Measurements from ENCODE around the gene B3GNT2. TPM values are rescaled to one million over a fixed set of nuclear protein-coding genes. Genes with fewer than 3 reads are reported as not detected.

B3GNT2 gene
- total RNA-seq, 1 donor from 2014 or later, result 31.9 TPM

- no peak for DNase-seq (ENCODE audit: low spot score)
Observed at GRCh38 chr2:62204998-62205496, 9.1 kb downstream of the B3GNT2 start.

GRCh38 chr2:62205554-62205953, 9.6 kb downstream of the B3GNT2 start:
- no peak for DNase-seq (ENCODE audit: low spot score)

- DNase-seq (ENCODE audit: low spot score), result no peak
Observed at GRCh38 chr2:62206024-62206423, 10.1 kb downstream of the B3GNT2 start.

GRCh38 chr2:62207491-62207890, 11.6 kb downstream of the B3GNT2 start:
- no peak for DNase-seq (ENCODE audit: low spot score)

GRCh38 chr2:62208074-62208757, 12.3 kb downstream of the B3GNT2 start:
- no peak for DNase-seq (ENCODE audit: low spot score)

- DNase-seq (ENCODE audit: low spot score), result no peak
Observed at GRCh38 chr2:62208758-62209114, 12.8 kb downstream of the B3GNT2 start.

GRCh38 chr2:62209427-62209991, 13.6 kb downstream of the B3GNT2 start:
- no peak for DNase-seq (ENCODE audit: low spot score)

GRCh38 chr2:62215306-62216064, 19.6 kb downstream of the B3GNT2 start:
- DNase-seq (ENCODE audit: low spot score), result no peak

- no peak for DNase-seq (ENCODE audit: low spot score)
Observed at GRCh38 chr2:62216113-62216512, 20.2 kb downstream of the B3GNT2 start.

GRCh38 chr2:62216616-62217015, 20.7 kb downstream of the B3GNT2 start:
- DNase-seq (ENCODE audit: low spot score), result peak; percentile 27

GRCh38 chr2:62217421-62217820, 21.5 kb downstream of the B3GNT2 start:
- no peak for DNase-seq (ENCODE audit: low spot score)

- DNase-seq (ENCODE audit: low spot score), result no peak
Observed at GRCh38 chr2:62217970-62218369, 22.1 kb downstream of the B3GNT2 start.

- no peak for DNase-seq (ENCODE audit: low spot score)
Observed at GRCh38 chr2:62219407-62220159, 23.7 kb downstream of the B3GNT2 start.

GRCh38 chr2:62221141-62221540, 25.2 kb downstream of the B3GNT2 start:
- no peak for DNase-seq (ENCODE audit: low spot score)

GRCh38 chr2:62222171-62222570, 26.3 kb downstream of the B3GNT2 start:
- DNase-seq (ENCODE audit: low spot score), result no peak

GRCh38 chr2:62222674-62223073, 26.8 kb downstream of the B3GNT2 start:
- DNase-seq (ENCODE audit: low spot score), result no peak

GRCh38 chr2:62224976-62225375, 29.1 kb downstream of the B3GNT2 start:
- no peak for DNase-seq (ENCODE audit: low spot score)

GRCh38 chr2:62227386-62228075, 31.6 kb downstream of the B3GNT2 start:
- DNase-seq (ENCODE audit: low spot score), result no peak

GRCh38 chr2:62229082-62229605, 33.2 kb downstream of the B3GNT2 start:
- DNase-seq (ENCODE audit: low spot score), result no peak

- no peak for DNase-seq (ENCODE audit: low spot score)
Observed at GRCh38 chr2:62231541-62231940, 35.6 kb downstream of the B3GNT2 start.
